Measurements from ENCODE around the gene PCDHGA1.

Gene PCDHGA1

DNA sequence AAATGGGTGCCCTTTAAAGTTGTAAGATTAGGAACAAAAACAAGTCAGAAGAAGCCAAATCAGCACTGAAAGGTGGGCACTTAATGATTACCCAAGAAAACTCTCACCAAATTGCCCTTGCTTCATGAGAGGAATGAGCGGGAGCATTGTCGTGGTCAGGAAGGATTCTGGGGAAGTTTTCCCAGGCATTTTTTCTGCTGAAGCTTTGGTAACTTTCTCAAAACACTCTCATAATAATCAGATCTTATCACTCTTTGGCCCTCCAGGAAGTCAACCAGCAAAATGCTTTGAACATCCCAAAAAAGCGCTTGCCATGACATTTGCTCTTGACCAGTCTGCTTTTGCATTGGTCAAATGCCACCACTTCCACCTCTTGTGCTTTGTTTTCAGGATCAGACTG lies 135.0 kb downstream of the PCDHGA1 start:
- DNase-seq = no peak

DNA sequence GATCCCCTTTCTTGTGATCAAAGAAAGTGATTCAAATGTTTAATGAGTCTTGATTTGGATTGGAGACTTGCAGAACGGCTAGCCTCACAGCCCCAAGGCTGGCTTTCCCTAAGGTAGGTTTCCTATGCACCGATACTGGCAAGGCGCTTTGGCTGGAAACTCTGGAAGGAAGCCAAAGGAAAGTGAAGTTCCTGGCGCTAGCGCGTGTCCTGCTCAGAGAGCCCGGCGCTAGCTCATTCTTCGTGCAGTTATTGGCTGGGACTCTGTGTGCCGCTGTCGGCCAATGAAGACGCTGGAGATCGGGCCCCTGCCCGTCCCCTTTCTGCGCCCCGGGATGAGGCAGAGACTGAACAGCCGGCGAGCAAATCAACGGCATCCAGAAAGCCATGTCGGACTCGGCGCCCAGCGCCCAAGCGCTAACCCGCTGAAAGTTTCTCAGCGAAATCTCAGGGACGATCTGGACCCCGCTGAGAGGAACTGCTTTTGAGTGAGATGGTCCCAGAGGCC lies 145.4 kb downstream of the PCDHGA1 start, which contains the start of gene PCDHGC3:
Gene PCDHGC3 (plus strand): TSS at position 342 of the 507 bp plus-strand sequence. CDS start 151 bp downstream, at position 493.
- DNase-seq = no peak

DNA sequence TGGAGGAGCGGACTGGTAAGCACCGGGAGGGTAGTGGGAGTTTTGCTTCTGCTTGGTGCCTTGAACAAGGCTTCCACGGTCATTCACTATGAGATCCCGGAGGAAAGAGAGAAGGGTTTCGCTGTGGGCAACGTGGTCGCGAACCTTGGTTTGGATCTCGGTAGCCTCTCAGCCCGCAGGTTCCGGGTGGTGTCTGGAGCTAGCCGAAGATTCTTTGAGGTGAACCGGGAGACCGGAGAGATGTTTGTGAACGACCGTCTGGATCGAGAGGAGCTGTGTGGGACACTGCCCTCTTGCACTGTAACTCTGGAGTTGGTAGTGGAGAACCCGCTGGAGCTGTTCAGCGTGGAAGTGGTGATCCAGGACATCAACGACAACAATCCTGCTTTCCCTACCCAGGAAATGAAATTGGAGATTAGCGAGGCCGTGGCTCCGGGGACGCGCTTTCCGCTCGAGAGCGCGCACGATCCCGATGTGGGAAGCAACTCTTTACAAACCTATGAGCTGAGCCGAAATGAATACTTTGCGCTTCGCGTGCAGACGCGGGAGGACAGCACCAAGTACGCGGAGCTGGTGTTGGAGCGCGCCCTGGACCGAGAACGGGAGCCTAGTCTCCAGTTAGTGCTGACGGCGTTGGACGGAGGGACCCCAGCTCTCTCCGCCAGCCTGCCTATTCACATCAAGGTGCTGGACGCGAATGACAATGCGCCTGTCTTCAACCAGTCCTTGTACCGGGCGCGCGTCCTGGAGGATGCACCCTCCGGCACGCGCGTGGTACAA lies 146.0 kb downstream of the PCDHGA1 start:
- no peak for DNase-seq

DNA sequence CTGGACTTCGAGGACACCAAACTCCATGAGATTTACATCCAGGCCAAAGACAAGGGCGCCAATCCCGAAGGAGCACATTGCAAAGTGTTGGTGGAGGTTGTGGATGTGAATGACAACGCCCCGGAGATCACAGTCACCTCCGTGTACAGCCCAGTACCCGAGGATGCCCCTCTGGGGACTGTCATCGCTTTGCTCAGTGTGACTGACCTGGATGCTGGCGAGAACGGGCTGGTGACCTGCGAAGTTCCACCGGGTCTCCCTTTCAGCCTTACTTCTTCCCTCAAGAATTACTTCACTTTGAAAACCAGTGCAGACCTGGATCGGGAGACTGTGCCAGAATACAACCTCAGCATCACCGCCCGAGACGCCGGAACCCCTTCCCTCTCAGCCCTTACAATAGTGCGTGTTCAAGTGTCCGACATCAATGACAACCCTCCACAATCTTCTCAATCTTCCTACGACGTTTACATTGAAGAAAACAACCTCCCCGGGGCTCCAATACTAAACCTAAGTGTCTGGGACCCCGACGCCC lies 146.8 kb downstream of the PCDHGA1 start:
- DNase-seq = no peak

DNA sequence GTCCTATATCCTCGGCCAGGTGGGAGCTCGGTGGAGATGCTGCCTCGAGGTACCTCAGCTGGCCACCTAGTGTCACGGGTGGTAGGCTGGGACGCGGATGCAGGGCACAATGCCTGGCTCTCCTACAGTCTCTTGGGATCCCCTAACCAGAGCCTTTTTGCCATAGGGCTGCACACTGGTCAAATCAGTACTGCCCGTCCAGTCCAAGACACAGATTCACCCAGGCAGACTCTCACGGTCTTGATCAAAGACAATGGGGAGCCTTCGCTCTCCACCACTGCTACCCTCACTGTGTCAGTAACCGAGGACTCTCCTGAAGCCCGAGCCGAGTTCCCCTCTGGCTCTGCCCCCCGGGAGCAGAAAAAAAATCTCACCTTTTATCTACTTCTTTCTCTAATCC lies 147.5 kb downstream of the PCDHGA1 start:
- no peak for DNase-seq

DNA sequence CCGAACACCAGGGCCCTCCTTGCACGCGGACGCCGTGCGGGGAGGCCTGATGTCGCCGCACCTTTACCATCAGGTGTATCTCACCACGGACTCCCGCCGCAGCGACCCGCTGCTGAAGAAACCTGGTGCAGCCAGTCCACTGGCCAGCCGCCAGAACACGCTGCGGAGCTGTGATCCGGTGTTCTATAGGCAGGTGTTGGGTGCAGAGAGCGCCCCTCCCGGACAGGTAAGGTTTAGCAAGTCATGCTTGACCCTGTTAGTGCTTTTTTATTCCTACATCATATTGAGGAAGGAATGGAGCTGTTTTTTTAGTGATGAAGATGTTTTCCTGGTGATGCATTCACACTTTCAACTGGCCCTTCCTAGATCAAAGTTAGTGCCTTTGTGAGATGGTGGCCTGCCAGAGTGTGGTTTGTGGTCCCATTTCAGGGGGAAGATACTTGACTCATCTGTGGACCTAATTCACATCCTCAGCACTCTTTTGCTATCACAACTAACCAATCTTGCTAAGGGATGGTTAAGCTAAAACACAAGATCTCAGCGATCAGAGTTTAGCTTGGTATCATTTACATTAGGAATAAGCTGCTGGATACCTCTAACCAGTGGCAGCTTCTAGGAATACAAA lies 148.1 kb downstream of the PCDHGA1 start:
- no peak for DNase-seq

DNA sequence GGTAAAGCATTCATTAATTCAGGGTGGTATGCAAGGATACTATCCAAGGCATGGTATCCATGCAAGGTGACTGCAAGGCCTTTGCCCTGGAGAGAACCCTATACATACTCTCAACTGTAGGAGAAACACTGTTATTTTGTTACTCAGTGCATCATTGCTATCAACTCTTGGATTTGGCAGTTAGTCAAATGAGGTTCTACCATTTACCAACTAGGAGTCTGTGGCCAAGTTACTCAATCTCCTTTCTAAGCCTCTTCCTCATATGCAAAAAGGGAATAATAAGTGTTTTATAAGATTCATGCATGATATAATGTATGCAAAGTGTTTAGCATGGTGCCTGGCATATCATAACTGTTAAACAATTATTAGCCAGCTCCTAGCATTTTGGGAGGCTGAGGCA lies 149.5 kb downstream of the PCDHGA1 start:
- no peak for DNase-seq

DNA sequence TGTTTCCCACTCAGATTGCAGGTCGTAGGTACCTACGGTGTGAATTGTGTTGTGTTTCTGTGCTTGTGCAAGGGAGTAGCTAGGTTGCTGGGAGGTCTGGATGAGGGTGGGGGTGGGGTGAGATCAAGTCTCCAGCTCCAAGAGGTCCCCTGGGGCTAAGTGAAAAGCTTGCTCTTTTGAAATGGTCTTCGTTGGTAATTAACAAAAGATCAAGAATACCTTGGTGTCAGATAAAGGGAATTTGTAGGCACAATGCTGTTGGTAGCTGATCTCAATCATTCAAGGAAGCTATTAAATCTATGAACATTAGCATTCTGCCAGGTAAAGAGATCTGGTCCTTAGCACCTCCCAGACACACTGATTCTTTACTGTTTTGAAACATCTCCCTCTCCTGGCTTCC lies 153.6 kb downstream of the PCDHGA1 start:
- no peak for DNase-seq

DNA sequence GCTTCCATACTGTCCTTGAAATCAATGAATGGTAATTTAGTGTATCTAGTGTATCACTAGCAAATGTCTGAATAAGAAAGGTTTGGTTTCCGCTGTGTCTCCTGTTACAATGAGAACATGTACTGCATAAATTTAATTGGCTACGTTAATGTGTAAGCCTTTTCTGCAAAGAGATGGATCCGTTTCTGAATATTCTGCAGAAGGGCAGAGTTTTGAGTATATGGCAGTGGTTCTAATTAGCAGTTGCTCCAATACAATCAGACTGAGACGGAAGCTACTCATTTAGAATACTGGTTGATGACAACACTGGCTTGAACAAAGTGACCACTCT lies 154.0 kb downstream of the PCDHGA1 start:
- DNase-seq = no peak

DNA sequence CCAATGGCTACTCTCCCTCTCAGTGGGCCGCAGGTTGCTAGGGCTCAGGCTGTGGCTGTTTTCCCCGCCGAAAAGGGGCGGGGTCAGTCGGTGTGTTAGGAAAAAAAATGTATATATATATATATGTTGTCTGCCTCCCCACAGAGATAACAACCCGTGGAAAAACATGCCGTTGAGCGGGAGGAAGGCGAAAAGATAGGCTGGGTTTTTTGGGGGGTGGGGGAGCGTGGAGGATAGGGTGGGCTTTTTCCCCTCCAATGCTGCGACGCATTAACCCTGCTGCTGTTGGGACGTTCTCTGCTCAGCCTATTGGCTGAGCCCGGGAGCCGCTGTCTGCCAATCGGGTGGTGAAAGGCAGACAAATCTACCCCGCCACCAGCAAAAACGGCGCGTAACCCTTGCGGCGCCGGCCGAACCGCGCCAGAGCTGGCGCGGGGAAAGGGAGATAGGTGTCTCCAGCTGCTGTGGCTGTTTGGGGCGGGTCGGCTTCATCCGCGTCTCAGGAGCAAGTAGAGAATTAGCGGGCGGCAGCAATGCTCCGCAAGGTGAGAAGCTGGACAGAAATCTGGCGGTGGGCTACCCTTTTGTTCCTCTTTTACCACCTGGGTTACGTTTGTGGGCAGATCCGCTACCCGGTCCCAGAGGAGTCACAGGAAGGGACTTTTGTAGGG lies 154.5 kb downstream of the PCDHGA1 start, which contains the start of gene PCDHGC4:
Gene PCDHGC4 (plus strand): TSS at position 390 of the 671 bp plus-strand sequence. CDS start 144 bp downstream, at position 534.
- no peak for DNase-seq

DNA sequence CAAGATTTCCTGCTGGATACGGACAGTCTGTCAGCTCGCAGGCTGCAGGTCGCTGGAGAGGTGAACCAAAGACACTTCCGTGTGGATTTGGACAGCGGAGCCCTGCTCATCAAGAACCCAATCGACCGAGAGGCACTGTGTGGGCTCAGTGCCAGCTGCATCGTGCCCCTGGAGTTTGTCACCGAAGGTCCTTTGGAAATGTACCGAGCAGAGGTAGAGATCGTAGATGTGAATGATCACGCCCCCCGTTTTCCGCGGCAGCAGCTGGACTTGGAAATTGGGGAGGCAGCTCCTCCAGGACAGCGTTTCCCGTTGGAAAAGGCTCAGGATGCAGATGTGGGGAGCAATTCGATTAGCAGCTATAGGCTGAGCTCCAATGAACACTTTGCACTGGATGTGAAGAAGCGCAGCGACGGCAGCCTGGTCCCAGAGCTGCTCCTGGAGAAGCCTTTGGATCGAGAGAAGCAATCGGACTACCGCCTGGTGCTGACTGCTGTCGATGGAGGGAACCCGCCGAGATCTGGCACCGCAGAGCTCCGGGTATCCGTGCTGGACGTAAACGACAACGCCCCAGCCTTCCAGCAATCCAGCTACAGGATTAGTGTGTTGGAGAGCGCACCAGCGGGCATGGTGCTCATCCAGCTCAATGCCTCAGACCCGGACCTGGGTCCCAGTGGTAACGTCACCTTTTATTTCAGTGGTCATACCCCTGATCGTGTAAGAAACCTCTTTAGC lies 155.2 kb downstream of the PCDHGA1 start:
- DNase-seq = no peak

DNA sequence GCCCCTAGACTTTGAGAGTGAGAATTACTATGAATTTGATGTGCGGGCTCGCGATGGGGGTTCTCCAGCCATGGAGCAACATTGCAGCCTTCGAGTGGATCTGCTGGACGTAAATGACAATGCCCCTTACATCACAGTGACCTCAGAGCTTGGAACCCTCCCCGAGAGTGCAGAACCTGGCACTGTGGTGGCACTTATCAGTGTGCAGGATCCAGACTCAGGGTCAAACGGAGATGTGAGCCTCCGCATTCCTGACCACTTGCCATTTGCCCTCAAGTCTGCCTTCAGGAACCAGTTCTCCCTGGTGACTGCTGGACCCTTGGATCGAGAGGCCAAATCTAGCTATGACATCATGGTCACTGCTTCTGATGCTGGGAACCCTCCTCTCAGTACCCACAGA lies 155.8 kb downstream of the PCDHGA1 start:
- DNase-seq = no peak

DNA sequence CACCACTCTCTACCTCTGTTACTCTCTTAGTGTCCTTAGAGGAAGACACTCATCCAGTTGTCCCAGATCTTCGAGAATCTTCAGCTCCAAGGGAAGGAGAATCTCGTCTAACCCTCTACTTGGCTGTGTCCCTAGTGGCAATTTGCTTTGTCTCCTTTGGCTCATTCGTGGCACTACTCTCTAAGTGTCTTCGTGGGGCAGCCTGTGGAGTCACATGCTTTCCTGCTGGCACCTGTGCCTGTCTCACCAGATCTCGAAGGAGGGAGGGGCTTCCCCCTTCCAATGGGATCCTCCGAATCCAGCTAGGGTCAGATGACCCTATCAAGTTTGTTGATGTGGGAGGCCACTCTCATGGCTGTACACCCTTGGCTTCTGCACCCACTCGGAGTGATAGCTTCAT lies 156.8 kb downstream of the PCDHGA1 start:
- no peak for DNase-seq

DNA sequence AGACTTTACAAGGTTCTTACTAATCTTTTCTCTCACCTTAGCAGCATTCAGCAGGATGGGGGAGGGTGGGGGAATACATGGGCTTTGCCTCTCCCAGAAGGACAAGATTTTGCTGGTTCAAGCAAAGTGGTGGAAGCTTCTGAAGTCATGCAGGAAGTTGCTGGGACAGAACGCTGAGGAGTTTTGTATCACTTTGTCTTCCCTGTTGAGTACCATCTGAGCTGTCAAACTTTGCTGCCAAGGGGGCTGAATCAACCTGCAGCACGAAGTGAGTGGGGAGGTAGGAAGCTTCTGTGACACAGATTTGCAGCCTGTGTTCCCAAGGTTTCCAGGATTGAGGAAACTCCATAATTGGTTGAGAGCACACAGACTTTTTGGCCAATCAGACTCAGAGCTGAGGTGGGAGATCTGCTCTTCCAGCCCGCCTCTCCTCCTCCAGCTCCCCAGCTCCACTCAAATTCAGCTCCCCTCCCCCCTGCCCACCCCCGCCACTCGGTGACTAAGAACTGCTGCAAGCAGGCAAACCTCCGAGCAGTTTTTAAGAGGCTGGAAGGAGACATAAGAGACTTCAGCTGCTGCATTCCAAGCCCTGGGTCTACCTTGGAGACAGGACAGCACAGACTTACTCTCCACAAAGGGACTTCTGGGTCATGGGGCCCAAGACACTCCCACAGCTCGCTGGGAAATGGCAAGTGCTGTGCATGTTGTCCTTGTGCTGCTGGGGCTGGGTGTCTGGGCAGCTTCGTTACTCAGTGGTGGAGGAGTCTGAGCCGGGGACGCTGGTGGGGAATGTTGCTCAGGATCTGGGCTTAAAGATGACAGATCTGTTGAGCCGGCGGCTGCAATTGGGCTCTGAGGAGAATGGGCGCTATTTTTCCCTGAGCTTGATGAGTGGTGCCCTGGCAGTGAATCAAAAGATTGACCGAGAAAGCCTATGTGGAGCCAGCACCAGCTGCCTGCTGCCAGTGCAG lies 158.6 kb downstream of the PCDHGA1 start, which contains the start of gene PCDHGC5:
Gene PCDHGC5 (plus strand): TSS at position 491 of the 971 bp plus-strand sequence. CDS start 160 bp downstream, at position 651.
- no peak for DNase-seq

DNA sequence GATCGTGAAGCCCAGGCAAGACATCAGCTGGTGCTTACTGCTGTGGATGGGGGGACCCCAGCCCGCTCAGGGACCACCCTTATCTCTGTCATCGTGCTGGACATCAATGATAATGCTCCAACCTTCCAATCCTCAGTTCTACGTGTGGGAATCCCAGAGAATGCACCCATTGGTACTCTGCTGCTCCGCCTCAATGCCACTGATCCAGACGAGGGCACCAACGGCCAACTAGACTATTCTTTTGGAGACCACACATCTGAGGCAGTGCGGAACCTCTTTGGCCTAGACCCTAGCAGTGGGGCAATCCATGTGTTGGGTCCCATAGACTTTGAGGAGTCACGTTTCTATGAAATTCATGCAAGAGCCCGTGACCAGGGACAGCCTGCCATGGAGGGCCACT lies 159.5 kb downstream of the PCDHGA1 start:
- DNase-seq = no peak

DNA sequence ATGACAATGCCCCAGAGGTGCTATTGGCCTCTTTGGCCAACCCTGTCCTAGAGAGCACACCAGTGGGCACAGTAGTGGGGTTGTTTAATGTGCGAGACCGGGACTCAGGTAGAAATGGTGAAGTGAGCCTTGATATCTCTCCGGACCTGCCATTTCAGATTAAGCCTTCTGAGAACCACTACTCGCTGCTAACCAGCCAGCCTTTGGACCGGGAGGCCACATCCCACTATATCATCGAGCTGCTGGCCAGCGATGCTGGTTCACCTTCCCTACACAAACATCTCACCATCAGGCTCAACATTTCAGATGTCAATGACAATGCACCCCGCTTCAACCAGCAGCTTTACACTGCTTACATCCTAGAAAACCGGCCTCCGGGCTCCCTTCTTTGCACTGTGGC lies 160.0 kb downstream of the PCDHGA1 start:
- no peak for DNase-seq

DNA sequence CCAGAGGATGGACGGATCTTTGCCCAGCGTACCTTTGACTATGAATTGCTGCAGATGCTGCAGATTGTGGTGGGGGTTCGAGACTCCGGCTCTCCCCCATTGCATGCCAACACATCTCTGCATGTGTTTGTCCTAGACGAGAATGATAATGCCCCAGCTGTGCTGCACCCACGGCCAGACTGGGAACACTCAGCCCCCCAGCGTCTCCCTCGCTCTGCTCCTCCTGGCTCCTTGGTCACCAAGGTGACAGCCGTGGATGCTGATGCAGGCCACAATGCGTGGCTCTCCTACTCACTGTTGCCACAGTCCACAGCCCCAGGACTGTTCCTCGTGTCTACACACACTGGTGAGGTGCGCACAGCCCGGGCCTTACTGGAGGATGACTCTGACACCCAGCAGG lies 160.5 kb downstream of the PCDHGA1 start:
- DNase-seq = no peak

DNA sequence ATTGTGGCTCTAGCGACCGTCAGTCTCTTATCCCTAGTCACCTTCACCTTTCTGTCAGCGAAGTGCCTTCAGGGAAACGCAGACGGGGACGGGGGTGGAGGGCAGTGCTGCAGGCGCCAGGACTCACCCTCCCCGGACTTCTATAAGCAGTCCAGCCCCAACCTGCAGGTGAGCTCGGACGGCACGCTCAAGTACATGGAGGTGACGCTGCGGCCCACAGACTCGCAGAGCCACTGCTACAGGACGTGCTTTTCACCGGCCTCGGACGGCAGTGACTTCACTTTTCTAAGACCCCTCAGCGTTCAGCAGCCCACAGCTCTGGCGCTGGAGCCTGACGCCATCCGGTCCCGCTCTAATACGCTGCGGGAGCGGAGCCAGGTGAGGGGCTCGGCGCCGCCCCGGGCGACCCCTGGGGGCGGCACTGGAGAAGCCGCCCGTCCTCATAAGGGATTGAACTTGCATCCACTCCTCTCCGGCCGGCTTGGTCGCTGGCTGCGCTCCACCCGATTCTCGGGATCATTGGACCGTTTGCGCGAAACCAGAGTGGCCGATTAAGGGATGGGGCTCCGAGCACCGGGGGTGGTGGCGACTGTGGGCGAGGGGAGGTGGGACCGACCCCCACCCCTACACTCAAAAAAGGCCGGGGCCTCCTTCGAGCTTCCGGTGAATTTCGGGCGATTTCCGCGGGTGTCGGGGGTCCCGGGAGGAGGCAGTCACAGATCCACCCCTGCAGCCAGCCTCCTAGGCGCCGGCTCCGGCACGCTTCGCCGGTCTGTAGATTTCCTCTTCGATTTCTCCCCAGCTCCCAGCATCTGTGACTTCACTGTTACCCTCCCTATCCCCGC lies 161.2 kb downstream of the PCDHGA1 start:
- no peak for DNase-seq

DNA sequence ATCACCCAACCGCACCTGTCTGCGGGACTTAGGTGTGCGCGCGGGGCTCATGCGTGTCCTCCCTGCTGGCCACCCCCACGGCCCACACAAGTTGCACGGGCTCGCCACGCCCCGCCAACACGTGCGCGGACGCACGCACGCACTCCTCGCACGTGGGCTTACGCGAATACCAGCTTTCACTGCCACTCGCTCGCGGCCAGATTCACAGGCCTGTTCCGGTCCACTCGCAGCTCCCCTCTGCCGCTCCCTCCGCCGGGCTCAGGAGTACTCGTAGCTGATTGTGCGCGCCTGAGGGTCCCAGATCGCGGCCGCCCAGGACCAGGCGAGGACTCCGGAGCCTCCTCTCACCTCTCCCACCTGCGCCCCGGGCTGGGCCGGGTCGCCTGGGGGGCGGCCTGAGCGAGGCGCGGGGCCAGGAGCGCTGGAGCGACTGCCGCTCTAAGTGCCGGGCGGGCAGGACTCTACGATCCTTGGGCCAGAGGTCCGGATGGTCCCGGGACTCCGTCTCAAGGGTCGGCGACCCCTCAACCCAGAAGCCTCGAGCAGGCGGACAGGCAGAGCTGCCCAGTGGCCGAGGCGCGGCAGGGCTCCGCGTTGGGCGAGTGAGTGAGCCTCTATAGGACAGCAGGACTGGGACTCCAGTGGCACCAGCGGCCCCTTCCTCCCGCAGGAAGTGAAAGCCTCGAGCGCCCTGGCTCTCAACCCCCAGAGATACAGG lies 162.0 kb downstream of the PCDHGA1 start:
- DNase-seq = no peak
